ENCODE measurements around the gene PCSK1.
"Not testable (repeated sequence)": the region's sequence is repeated elsewhere in the genome, so short reads cannot be mapped to it uniquely, and the experiment has no call there.

PCSK1 gene

GRCh38 chr5:96425443-96425842 is 7.6 kb downstream of the PCSK1 start:
- DNase-seq: no peak

GRCh38 chr5:96415897-96416296 is 17.2 kb downstream of the PCSK1 start:
- DNase-seq: no peak

GRCh38 chr5:96412868-96413449 is 20.1 kb downstream of the PCSK1 start:
- no peak for DNase-seq

GRCh38 chr5:96410013-96410412 is 23.0 kb downstream of the PCSK1 start:
- DNase-seq: no peak

GRCh38 chr5:96408841-96409538 is 24.1 kb downstream of the PCSK1 start:
- DNase-seq: no peak

- no peak for DNase-seq
These were observed 24.8 kb downstream of the PCSK1 start for GRCh38 chr5:96408210-96408777.

- DNase-seq: no peak
These were observed 25.6 kb downstream of the PCSK1 start for GRCh38 chr5:96407436-96407835.

GRCh38 chr5:96404191-96404867 is 28.7 kb downstream of the PCSK1 start:
- no peak for DNase-seq

- no peak for DNase-seq
These were observed 30.5 kb downstream of the PCSK1 start for GRCh38 chr5:96402500-96402899.

GRCh38 chr5:96396878-96397277 is 36.2 kb downstream of the PCSK1 start:
- DNase-seq: no peak

- not testable (repeated sequence) for DNase-seq
These were observed 37.8 kb downstream of the PCSK1 start for GRCh38 chr5:96395295-96395694.

GRCh38 chr5:96391921-96392320 is 41.1 kb downstream of the PCSK1 start:
- no peak for DNase-seq

GRCh38 chr5:96388176-96388575 is 44.9 kb downstream of the PCSK1 start:
- no peak for DNase-seq

GRCh38 chr5:96387616-96388015 is 45.4 kb downstream of the PCSK1 start:
- DNase-seq: no peak

GRCh38 chr5:96385538-96385937 is 47.5 kb downstream of the PCSK1 start:
- DNase-seq: no peak

- DNase-seq: no peak
These were observed 48.7 kb downstream of the PCSK1 start for GRCh38 chr5:96384353-96384752.

GRCh38 chr5:96381526-96381925 is 51.5 kb downstream of the PCSK1 start:
- DNase-seq: no peak

GRCh38 chr5:96379896-96380295 is 53.2 kb downstream of the PCSK1 start:
- no peak for DNase-seq

GRCh38 chr5:96377597-96377996 is 55.5 kb downstream of the PCSK1 start:
- no peak for DNase-seq

GRCh38 chr5:96377167-96377566 is 55.9 kb downstream of the PCSK1 start:
- no peak for DNase-seq

- no peak for DNase-seq
These were observed 58.4 kb downstream of the PCSK1 start for GRCh38 chr5:96374653-96375052.

GRCh38 chr5:96373381-96373733 is 59.7 kb downstream of the PCSK1 start:
- DNase-seq: no peak

GRCh38 chr5:96372726-96373380 is 60.2 kb downstream of the PCSK1 start:
- DNase-seq: no peak

- DNase-seq: no peak
These were observed 62.1 kb downstream of the PCSK1 start for GRCh38 chr5:96370976-96371375.
